Endothelial cell of umbilical vein (primary cell): ENCODE results near the gene STX8. TPM values are rescaled to one million over a fixed set of nuclear protein-coding genes. Genes with fewer than 3 reads are reported as not detected.
A peak's percentile ranks its signal among the peaks of the same experiment; 100 is the strongest.
"Not testable (repeated sequence)": the region's sequence is repeated elsewhere in the genome, so short reads cannot be mapped to it uniquely, and the experiment has no call there.

ENCODE experiments used
- BruUV-seq: library from RNA; stranded (reverse); fragments of 400-500 nt; replicated peaks from 2 replicates; lab custom pipeline; 2021; lab: Mats Ljungman, UMichigan
- CTCF ChIA-PET: fragments of 300-600, 350-600 bp; sonication (Branson Sonifier 250); formaldehyde crosslinking; loops from one replicate; lab custom pipeline; 2021; ENCODE audit warnings: antibody characterized with exemption, inconsistent platforms; lab: Charles Lee
- POLR2A ChIA-PET: fragments of 300-600, 350-600 bp; sonication (Branson Sonifier 250); formaldehyde crosslinking; loops from one replicate; lab custom pipeline; 2021; ENCODE audit warnings: antibody characterized with exemption, inconsistent platforms; lab: Charles Lee
- DNase-seq: peaks from one replicate; pipeline ENCODE4 v3.0.0-alpha.2; 2011; ENCODE audit warnings: low read depth, low spot score
- FAIRE-seq: peaks from 2 replicates; lab custom pipeline; 2011; peaks lifted over from hg19 to GRCh38; lab: Jason Lieb, UNC
- H2AFZ ChIP-seq: 2 replicates; pipeline ENCODE4 v1.6.0; 2012; ENCODE audit warnings: low read depth, low read length, control low read depth, inconsistent platforms
- H3K27ac ChIP-seq: 2 replicates; pipeline ENCODE4 v1.5.1; 2011; ENCODE audit warnings: low read depth, mild to moderate bottlenecking, control low read depth, low read length, moderate library complexity; ENCODE audit not compliant: insufficient read depth
- H3K27me3 ChIP-seq, 2 experiments: 2 replicates each; pipeline versions ENCODE4 v1.6.0 to v1.6.1; 2011; ENCODE audit warnings: low read length in 2 of 2, mixed read lengths in 1 of 2; ENCODE audit not compliant: control insufficient read depth in 2 of 2, insufficient read depth in 2 of 2
- H3K36me3 ChIP-seq, 2 experiments: 2 replicates in 1 of 2; 3 replicates in 1 of 2; pipeline ENCODE4 v1.5.1; 2011; ENCODE audit warnings: low read length in 2 of 2, mild to moderate bottlenecking in 1 of 2, moderate library complexity in 1 of 2; ENCODE audit not compliant: control insufficient read depth in 2 of 2, insufficient read depth in 2 of 2; ENCODE audit errors: extremely low read depth in 1 of 2
- H3K4me1 ChIP-seq: 3 replicates; pipeline ENCODE4 v1.5.1; 2011; ENCODE audit warnings: mild to moderate bottlenecking, low read length; ENCODE audit not compliant: control insufficient read depth, insufficient read depth; ENCODE audit errors: extremely low read depth
- H3K4me2 ChIP-seq: 2 replicates; pipeline ENCODE4 v1.6.1; 2011; ENCODE audit warnings: low read length, control low read depth, mixed read lengths; ENCODE audit not compliant: insufficient read depth
- H3K4me3 ChIP-seq, 3 experiments: fragments of 200-600 bp in 1 of 3; sonication (generic), shearing (Covaris generic) in 1 of 3; replicated peaks in 1 of 3; 2 replicates each; pipeline ENCODE4 v1.5.1; 2011 to 2016; ENCODE audit warnings: control low read depth in 3 of 3, low read length in 3 of 3, mild to moderate bottlenecking in 2 of 3, inconsistent platforms in 1 of 3, low read depth in 1 of 3, moderate library complexity in 1 of 3; ENCODE audit not compliant: insufficient read depth in 1 of 3
- H3K79me2 ChIP-seq: 2 replicates; pipeline ENCODE4 v1.6.0; 2012; ENCODE audit warnings: low read length, inconsistent platforms; ENCODE audit not compliant: control insufficient read depth, insufficient read depth
- H3K9ac ChIP-seq: replicated peaks from 2 replicates; pipeline ENCODE3; 2011; ENCODE audit warnings: low read length, control low read depth; ENCODE audit not compliant: insufficient read depth; ENCODE audit errors: extremely low read depth
- H3K9me1 ChIP-seq: replicated peaks from 3 replicates; pipeline ENCODE4 v1.6.0; 2011; ENCODE audit warnings: mild to moderate bottlenecking, low read length; ENCODE audit not compliant: control insufficient read depth, insufficient read depth; ENCODE audit errors: extremely low read depth
- H3K9me3 ChIP-seq: replicated peaks from 2 replicates; pipeline ENCODE4 v1.5.1; 2012; ENCODE audit warnings: low read length, inconsistent platforms; ENCODE audit not compliant: control insufficient read depth, insufficient read depth
- H4K20me1 ChIP-seq: replicated peaks from 2 replicates; pipeline ENCODE3; 2011; ENCODE audit warnings: mild to moderate bottlenecking, low read length; ENCODE audit not compliant: control insufficient read depth, insufficient read depth; ENCODE audit errors: extremely low read depth
- CTCF ChIP-seq, 2 donors: IDR thresholded peaks; 1 replicate in 1 of 2; 2 replicates in 1 of 2; pipeline ENCODE4 v1.5.1; 2011; ENCODE audit warnings: low read length in 2 of 2, mild to moderate bottlenecking in 2 of 2, moderate library complexity in 2 of 2, control low read depth in 1 of 2, inconsistent platforms in 1 of 2, low read depth in 1 of 2; ENCODE audit not compliant: insufficient read depth in 1 of 2; ENCODE audit errors: extremely low read depth in 1 of 2
- EZH2 ChIP-seq: IDR thresholded peaks from 2 replicates; pipeline ENCODE4 v1.6.1; 2012; ENCODE audit warnings: borderline replicate concordance, low read depth, mild to moderate bottlenecking, moderate library complexity, low read length, inconsistent platforms; ENCODE audit not compliant: severe bottlenecking
- FOS ChIP-seq: IDR thresholded peaks from 2 replicates; pipeline ENCODE4 v1.6.1; 2011; ENCODE audit warnings: mild to moderate bottlenecking, low read length, moderate library complexity, borderline replicate concordance; ENCODE audit not compliant: insufficient read depth
- GATA2 ChIP-seq: IDR thresholded peaks from 2 replicates; pipeline ENCODE4 v1.7.0; 2011; ENCODE audit warnings: low read depth, mild to moderate bottlenecking, moderate library complexity, mixed read lengths, low read length; ENCODE audit not compliant: insufficient read length, insufficient read depth
- MAX ChIP-seq: IDR thresholded peaks from 2 replicates; pipeline ENCODE4 v1.6.1; 2011; ENCODE audit not compliant: insufficient read depth, insufficient read length
- MYC ChIP-seq: IDR thresholded peaks from one replicate; pipeline ENCODE4 v1.6.1; 2011; ENCODE audit warnings: mild to moderate bottlenecking, low read depth, low read length
- POLR2AphosphoS5 ChIP-seq: IDR thresholded peaks from 2 replicates; pipeline ENCODE4 v1.6.1; 2012; ENCODE audit warnings: low read depth, mild to moderate bottlenecking, control low read depth, low read length, moderate library complexity; ENCODE audit not compliant: insufficient read depth
- dilution Hi-C: fragments of 300-500 bp; cut with MboI; formaldehyde crosslinking; loops from one replicate; pipeline ENCODE4 v1.15.0; 2019; ENCODE audit warnings: low sequenced_read_pairs; ENCODE audit not compliant: extremely low pct_ligation_motif_present
- intact Hi-C: fragments of 100-400 bp; cut with micrococcal nuclease; formaldehyde crosslinking; loops from one replicate; pipeline ENCODE4 v1.10.0; 2022
- polyA plus RNA-seq, 4 experiments: library from polyadenylated mRNA; depleted of rRNA in 3 of 4; stranded (reverse) in 3 of 4; unstranded in 1 of 4; fragments of >200 nt; gene quantifications; 2 replicates each; pipeline versions ENCODE4 v1.2.1 to v1.2.3, GENCODE V29; 2011 to 2012; ENCODE audit warnings: missing spikeins in 1 of 4
- total RNA-seq: library from RNA; stranded (reverse); gene quantifications from 2 replicates; pipeline ENCODE4 v1.2.3, GENCODE V29; 2021

STX8 gene
- total and polyA plus RNA-seq, 2 donors (not counting 3 experiments of a cell fraction or from before 2014, with no cell fraction given) = 25.9 to 67.3 TPM

GRCh38 chr17:9554715-9555114 is 20.9 kb downstream of the STX8 start:
- H3K4me3 ChIP-seq, H3K27me3 ChIP-seq, H3K27ac ChIP-seq, H3K79me2 ChIP-seq, H3K4me2 ChIP-seq, dilution Hi-C loops, H2AFZ ChIP-seq, H3K9me3 ChIP-seq, H4K20me1 ChIP-seq, H3K4me1 ChIP-seq, H3K9me1 ChIP-seq, BruUV-seq, POLR2A ChIA-PET, H3K36me3 ChIP-seq, H3K9ac ChIP-seq: not testable (repeated sequence)
- peak; percentile 13 to 33 for TF ChIP-seq CTCF (IDR thresholded peaks at IDR 0.05; ENCODE audit: extremely low read depth in 1 of 2, insufficient read depth in 1 of 2, low read depth in 1 of 2, low read length in 2 of 2)
- DNase-seq (peak; percentile 43), FAIRE-seq (peak; percentile 28)
- CTCF ChIA-PET = interaction anchor here (0.6 to 3.8 kb wide), 18 partner anchors 10 to 769 kb away, joined by 3 to 31 read pairs (median 4); partner anchors contain the start of genes CFAP52 and STX8
- intact Hi-C loops = loop anchor here (10.0 kb wide), 1 partner anchor 560 kb away; no protein-coding TSS in a partner anchor

GRCh38 chr17:9553596-9553995 is 22.0 kb downstream of the STX8 start:
- Histone ChIP-seq H3K9ac (no peak overlapping the region), H3K4me2 (no peak overlapping the region), H3K27ac (no peak overlapping the region), H3K27me3 (no peaks in the 10 kb centered on the region), H3K9me3 (no peaks in the 10 kb centered on the region), H3K9me1 (no peaks in the 10 kb centered on the region), H3K79me2 (no peaks in the 10 kb centered on the region), H4K20me1 (no peaks in the 10 kb centered on the region), H3K4me3 (no peak overlapping the region), H2AFZ (no peak overlapping the region), H3K4me1 (no peaks in the 10 kb centered on the region), H3K36me3 (no peaks in the 10 kb centered on the region)
- CTCF ChIA-PET = interaction anchor here (1.9 to 3.2 kb wide), 4 partner anchors 22 to 556 kb away, joined by 6 to 31 read pairs (median 10); partner anchors contain the start of genes CFAP52 and STX8
- no TSS peak for BruUV-seq
- FAIRE-seq (peak; percentile 60), DNase-seq (no peak)
- dilution Hi-C loops = no loop called here
- no peak for TF ChIP-seq POLR2AphosphoS5
- no peak for TF ChIP-seq EZH2
- no peak for TF ChIP-seq FOS
- no peak for TF ChIP-seq GATA2
- TF ChIP-seq MAX = no peak
- no peak for TF ChIP-seq CTCF (IDR thresholded peaks at IDR 0.05; ENCODE audit: extremely low read depth in 1 of 2, insufficient read depth in 1 of 2, low read depth in 1 of 2, low read length in 2 of 2)
- no peak for TF ChIP-seq MYC
- POLR2A ChIA-PET = no interaction called here
- intact Hi-C loops = loop anchor here (10.0 kb wide), 1 partner anchor 559 kb away; no protein-coding TSS in a partner anchor
